Esophagus squamous epithelium (tissue), 4 donors: ENCODE results near the gene ROR1.

Experiments
- POLR2A ChIP-seq, 4 donors: fragments of 450-650 bp; IDR thresholded peaks; one replicate each; pipeline ENCODE4 v1.6.1; 2017; ENCODE audit warnings: antibody characterized with exemption in 4 of 4, mild to moderate bottlenecking in 4 of 4, moderate library complexity in 3 of 4
- TF ChIP-seq, protein P1 (sequence below), 6 experiments: fragments of 450-650 bp in 4 of 6; fragments of 200-600 bp in 2 of 6; sonication (generic) in 2 of 6; IDR thresholded peaks; one replicate each; pipeline ENCODE4 v1.5.1; 2016 to 2019; ENCODE audit warnings: antibody characterized with exemption in 6 of 6, mild to moderate bottlenecking in 4 of 6, moderate library complexity in 4 of 6

GRCh38 chr1:64220241-64220640 lies 446.4 kb downstream of the ROR1 start:
- TF ChIP-seq, protein P1, sequence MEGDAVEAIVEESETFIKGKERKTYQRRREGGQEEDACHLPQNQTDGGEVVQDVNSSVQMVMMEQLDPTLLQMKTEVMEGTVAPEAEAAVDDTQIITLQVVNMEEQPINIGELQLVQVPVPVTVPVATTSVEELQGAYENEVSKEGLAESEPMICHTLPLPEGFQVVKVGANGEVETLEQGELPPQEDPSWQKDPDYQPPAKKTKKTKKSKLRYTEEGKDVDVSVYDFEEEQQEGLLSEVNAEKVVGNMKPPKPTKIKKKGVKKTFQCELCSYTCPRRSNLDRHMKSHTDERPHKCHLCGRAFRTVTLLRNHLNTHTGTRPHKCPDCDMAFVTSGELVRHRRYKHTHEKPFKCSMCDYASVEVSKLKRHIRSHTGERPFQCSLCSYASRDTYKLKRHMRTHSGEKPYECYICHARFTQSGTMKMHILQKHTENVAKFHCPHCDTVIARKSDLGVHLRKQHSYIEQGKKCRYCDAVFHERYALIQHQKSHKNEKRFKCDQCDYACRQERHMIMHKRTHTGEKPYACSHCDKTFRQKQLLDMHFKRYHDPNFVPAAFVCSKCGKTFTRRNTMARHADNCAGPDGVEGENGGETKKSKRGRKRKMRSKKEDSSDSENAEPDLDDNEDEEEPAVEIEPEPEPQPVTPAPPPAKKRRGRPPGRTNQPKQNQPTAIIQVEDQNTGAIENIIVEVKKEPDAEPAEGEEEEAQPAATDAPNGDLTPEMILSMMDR (IDR thresholded peaks at IDR 0.05): no peak
- TF ChIP-seq POLR2A (IDR thresholded peaks at IDR 0.05): no peak
